NCI-H748 (cell line): ENCODE measurements around the gene VANGL1.
"Not testable (repeated sequence)": the region's sequence is repeated elsewhere in the genome, so short reads cannot be mapped to it uniquely, and the experiment has no call there.

Experiments used
- DNase-seq: peaks from one replicate; lab custom pipeline; 2025; ENCODE audit not compliant: unreplicated experiment; lab: John Stamatoyannopoulos, UW

Gene VANGL1

GRCh38 chr1:115641762-115642167, at the start of gene VANGL1:
Gene VANGL1 (plus strand): TSS chr1:115641970. CDS start chr1:115651414, 9,444 bp downstream.
- DNase-seq, result peak; percentile 82

- no peak for DNase-seq
Measured at GRCh38 chr1:115592264-115592663, 49.5 kb upstream of the VANGL1 start.

- no peak for DNase-seq
Measured at GRCh38 chr1:115593365-115594259, 48.2 kb upstream of the VANGL1 start.

GRCh38 chr1:115594600-115594999, 47.2 kb upstream of the VANGL1 start:
- DNase-seq, result no peak

- DNase-seq, result peak; percentile 83
Measured at GRCh38 chr1:115595279-115596079, 46.3 kb upstream of the VANGL1 start.

- DNase-seq, result no peak
Measured at GRCh38 chr1:115596080-115596780, 45.5 kb upstream of the VANGL1 start.

- DNase-seq, result no peak
Measured at GRCh38 chr1:115604508-115604907, 37.3 kb upstream of the VANGL1 start.

GRCh38 chr1:115606305-115606704, 35.5 kb upstream of the VANGL1 start:
- DNase-seq, result no peak

- DNase-seq, result no peak
Measured at GRCh38 chr1:115609021-115609420, 32.7 kb upstream of the VANGL1 start.

- DNase-seq, result no peak
Measured at GRCh38 chr1:115613767-115614166, 28.0 kb upstream of the VANGL1 start.

GRCh38 chr1:115620453-115620852, 21.3 kb upstream of the VANGL1 start:
- no peak for DNase-seq

GRCh38 chr1:115620950-115621349, 20.8 kb upstream of the VANGL1 start:
- DNase-seq, result no peak

- no peak for DNase-seq
Measured at GRCh38 chr1:115624859-115625258, 16.9 kb upstream of the VANGL1 start.

- DNase-seq, result no peak
Measured at GRCh38 chr1:115630342-115630741, 11.4 kb upstream of the VANGL1 start.

GRCh38 chr1:115632251-115633026, 9.3 kb upstream of the VANGL1 start:
- no peak for DNase-seq

GRCh38 chr1:115633606-115634005, 8.2 kb upstream of the VANGL1 start:
- DNase-seq, result not testable (repeated sequence)

- DNase-seq, result not testable (repeated sequence)
Measured at GRCh38 chr1:115637247-115637646, 4.5 kb upstream of the VANGL1 start.

- no peak for DNase-seq
Measured at GRCh38 chr1:115640384-115640783, 1.4 kb upstream of the VANGL1 start.

GRCh38 chr1:115642168-115643072, 650 bp downstream of the VANGL1 start:
- peak; percentile 76 for DNase-seq
